Mesenchymal stem cell (in vitro differentiated cells and primary cell): ENCODE measurements around the gene CACNA2D2.
A peak's percentile ranks its signal among the peaks of the same experiment; 100 is the strongest.

ENCODE experiments used
- DNase-seq: peaks from one replicate; pipeline ENCODE4 v3.0.0-alpha.2; 2013
- H2AFZ ChIP-seq: one replicate; pipeline ENCODE4 v1.6.1; 2013; ENCODE audit warnings: low read depth, mild to moderate bottlenecking, control low read depth, inconsistent platforms, low read length, moderate library complexity
- H2AK5ac ChIP-seq: 2 replicates; pipeline ENCODE4 v1.6.1; 2013; ENCODE audit warnings: low read length, moderate library complexity, mild to moderate bottlenecking, inconsistent platforms; ENCODE audit not compliant: severe bottlenecking
- H2BK120ac ChIP-seq: one replicate; pipeline ENCODE4 v1.6.1; 2013; ENCODE audit warnings: low read depth, mild to moderate bottlenecking, inconsistent platforms, low read length, moderate library complexity
- H2BK12ac ChIP-seq, 2 experiments: one replicate each; pipeline ENCODE4 v1.6.1; 2013; ENCODE audit warnings: inconsistent platforms in 2 of 2, low read length in 2 of 2, mild to moderate bottlenecking in 2 of 2, moderate library complexity in 2 of 2, control low read depth in 1 of 2
- H2BK15ac ChIP-seq: one replicate; pipeline ENCODE4 v1.6.1; 2013; ENCODE audit warnings: mild to moderate bottlenecking, low read depth, inconsistent platforms; ENCODE audit not compliant: poor library complexity, severe bottlenecking
- H2BK5ac ChIP-seq: 2 replicates; pipeline ENCODE4 v1.6.1; 2013; ENCODE audit warnings: low read depth, mild to moderate bottlenecking, low read length, control low read depth, inconsistent platforms; ENCODE audit not compliant: poor library complexity, severe bottlenecking
- H3K14ac ChIP-seq, 2 experiments: one replicate each; pipeline ENCODE4 v1.6.1; 2013; ENCODE audit warnings: inconsistent platforms in 2 of 2, low read length in 2 of 2, control low read depth in 1 of 2, mild to moderate bottlenecking in 1 of 2, moderate library complexity in 1 of 2
- H3K18ac ChIP-seq, 2 experiments: one replicate each; pipeline ENCODE4 v1.6.1; 2013; ENCODE audit warnings: inconsistent platforms in 2 of 2, low read length in 2 of 2, control low read depth in 1 of 2, low read depth in 1 of 2, mild to moderate bottlenecking in 1 of 2
- H3K23ac ChIP-seq, 2 experiments: one replicate each; pipeline ENCODE4 v1.6.1; 2013; ENCODE audit warnings: inconsistent platforms in 2 of 2, low read length in 2 of 2, mild to moderate bottlenecking in 2 of 2, moderate library complexity in 2 of 2, control low read depth in 1 of 2
- H3K27ac ChIP-seq: 2 replicates; pipeline ENCODE4 v1.5.1; 2013; ENCODE audit warnings: mild to moderate bottlenecking, moderate library complexity, low read length, control low read depth, inconsistent platforms; ENCODE audit not compliant: poor library complexity, severe bottlenecking
- H3K27me3 ChIP-seq, 2 experiments: 2 replicates each; pipeline versions ENCODE4 v1.6.1 to v1.7.0; 2013; ENCODE audit warnings: low read length in 2 of 2, mild to moderate bottlenecking in 2 of 2, moderate library complexity in 2 of 2, control low read depth in 1 of 2, inconsistent platforms in 1 of 2; ENCODE audit not compliant: control insufficient read depth in 1 of 2, insufficient read depth in 1 of 2
- H3K36me3 ChIP-seq, 2 experiments: 2 replicates each; pipeline versions ENCODE4 v1.6.1 to v1.7.0; 2013; ENCODE audit warnings: low read length in 2 of 2, control low read depth in 1 of 2, inconsistent platforms in 1 of 2, low read depth in 1 of 2, mild to moderate bottlenecking in 1 of 2; ENCODE audit not compliant: insufficient read depth in 2 of 2, control insufficient read depth in 1 of 2
- H3K4ac ChIP-seq, 2 experiments: one replicate each; pipeline ENCODE4 v1.6.1; 2013; ENCODE audit warnings: inconsistent platforms in 2 of 2, low read length in 2 of 2, mild to moderate bottlenecking in 2 of 2, moderate library complexity in 2 of 2, control low read depth in 1 of 2, low read depth in 1 of 2
- H3K4me1 ChIP-seq: 2 replicates; pipeline ENCODE4 v1.6.1; 2013; ENCODE audit warnings: low read depth, low read length, control low read depth; ENCODE audit not compliant: control insufficient read depth, insufficient read depth
- H3K4me2 ChIP-seq: 2 replicates; pipeline ENCODE4 v1.6.1; 2013; ENCODE audit warnings: low read length, mild to moderate bottlenecking, inconsistent platforms; ENCODE audit not compliant: poor library complexity, severe bottlenecking
- H3K4me3 ChIP-seq, 2 experiments: 2 replicates each; pipeline versions ENCODE4 v1.5.1 to v1.7.0; 2013; ENCODE audit warnings: low read length in 2 of 2, mild to moderate bottlenecking in 2 of 2, control low read depth in 1 of 2, low read depth in 1 of 2; ENCODE audit not compliant: insufficient read depth in 1 of 2
- H3K79me1 ChIP-seq: replicated peaks from 2 replicates; pipeline ENCODE4 v1.6.1; 2013; ENCODE audit warnings: mild to moderate bottlenecking, control low read depth, low read length, inconsistent platforms; ENCODE audit not compliant: poor library complexity, severe bottlenecking
- H3K9ac ChIP-seq: 2 replicates; pipeline ENCODE4 v1.7.0; 2013; ENCODE audit warnings: mild to moderate bottlenecking, low read length, moderate library complexity
- H3K9me3 ChIP-seq: 2 replicates; pipeline ENCODE4 v1.7.0; 2013; ENCODE audit warnings: mild to moderate bottlenecking, low read length; ENCODE audit not compliant: control insufficient read depth
- H4K8ac ChIP-seq: one replicate; pipeline ENCODE4 v1.6.1; 2013; ENCODE audit warnings: inconsistent platforms, mild to moderate bottlenecking, low read length, moderate library complexity
- H4K91ac ChIP-seq: one replicate; pipeline ENCODE4 v1.6.1; 2013; ENCODE audit warnings: mild to moderate bottlenecking, low read length, inconsistent platforms
- WGBS: methylation state at CpG from one replicate; pipeline ENCODE4 v1.1.7; 2013; ENCODE audit warnings: mixed read lengths; 5-methylcytosine and 5-hydroxymethylcytosine counted together

CACNA2D2 gene

DNA sequence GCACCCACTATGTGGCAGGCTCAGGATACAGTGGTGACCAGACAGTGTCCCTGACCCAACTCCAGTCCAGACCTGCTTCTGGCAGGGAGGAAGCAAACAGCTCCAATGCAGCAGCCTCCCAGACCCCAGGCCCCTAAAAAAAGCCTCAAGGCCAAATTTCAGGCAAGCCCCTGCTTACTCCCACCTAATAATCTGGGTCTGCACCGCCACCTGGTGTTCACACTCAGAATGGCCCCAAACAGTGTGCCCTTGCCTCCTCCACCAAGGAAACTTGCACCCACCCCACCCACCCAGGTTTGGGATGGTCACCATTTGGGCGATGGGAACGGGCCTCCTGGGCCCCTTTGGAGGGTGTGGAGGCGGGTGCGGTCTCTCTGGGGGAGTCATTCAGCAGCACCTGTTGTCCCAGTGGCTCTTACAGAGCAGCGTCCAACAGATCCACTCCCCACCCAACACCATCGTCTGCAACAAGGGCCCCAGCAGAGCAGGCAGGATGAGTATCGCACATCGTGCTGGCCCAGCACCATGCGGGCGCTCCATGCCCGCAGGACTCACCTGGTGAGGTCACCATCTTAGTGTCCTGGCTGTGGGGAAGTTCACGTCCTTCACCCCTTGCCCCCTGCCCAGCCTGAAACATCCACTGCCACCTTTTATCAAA is 46.8 kb upstream of the CACNA2D2 start:
- Histone ChIP-seq H2BK120ac (no peak overlapping the region), H3K4me3 (no peak overlapping the region), H2BK15ac (no peak overlapping the region), H3K79me1 (no peaks in the 10 kb centered on the region), H3K18ac (no peak overlapping the region), H3K36me3 (no peaks in the 10 kb centered on the region), H2AFZ (no peak overlapping the region), H3K23ac (peak overlapping the region in 1 of 2 experiments; percentile 46), H3K9me3 (no peaks in the 10 kb centered on the region), H4K8ac (no peak overlapping the region), H3K27ac (no peak overlapping the region), H3K14ac (no peak overlapping the region), H2BK12ac (no peak overlapping the region), H3K27me3 (peaks cover 39 to 43% of the 10 kb centered on the region in 2 experiments), H3K4ac (no peak overlapping the region), H2AK5ac (no peak overlapping the region), H3K4me2 (no peak overlapping the region), H3K4me1 (peaks cover 10% of the 10 kb centered on the region), H3K9ac (no peak overlapping the region), H4K91ac (no peak overlapping the region), H2BK5ac (no peak overlapping the region)
- DNase-seq = peak; percentile 54
- 51% methylated on average over 13 of the region's 13 CpGs for WGBS

DNA sequence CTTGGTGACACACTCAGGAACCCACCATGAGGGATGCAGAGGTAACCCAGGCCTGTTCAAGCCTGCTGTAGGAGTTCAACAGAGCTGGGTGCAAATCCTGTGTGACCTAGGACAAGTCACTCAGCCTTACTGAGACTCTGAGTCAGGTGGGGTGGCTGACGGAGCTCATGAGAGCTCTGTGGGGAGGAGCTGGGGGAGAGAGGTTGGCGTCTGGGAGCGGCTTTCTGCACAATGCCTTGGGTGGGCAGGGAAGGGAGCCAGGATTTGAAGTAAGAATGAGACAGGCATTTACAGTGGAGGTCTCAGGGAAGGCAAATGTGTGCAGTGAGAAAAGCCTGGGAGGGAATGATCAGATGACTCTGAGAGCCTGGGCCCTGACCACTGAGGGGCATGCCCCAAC is 45.8 kb upstream of the CACNA2D2 start:
- no peak overlapping the region for H2BK12ac ChIP-seq
- H4K8ac ChIP-seq = no peak overlapping the region
- no peak overlapping the region for H2BK5ac ChIP-seq
- H3K4ac ChIP-seq = no peak overlapping the region
- H3K79me1 ChIP-seq = no peaks in the 10 kb centered on the region
- no peak overlapping the region for H3K27ac ChIP-seq
- H3K4me2 ChIP-seq = no peak overlapping the region
- peaks cover 30 to 40% of the 10 kb centered on the region in 2 experiments for H3K27me3 ChIP-seq
- H3K14ac ChIP-seq = no peak overlapping the region
- H3K18ac ChIP-seq = no peak overlapping the region
- no peak overlapping the region for H4K91ac ChIP-seq
- no peaks in the 10 kb centered on the region for H3K9me3 ChIP-seq
- WGBS = 88% methylated on average over 3 of the region's 3 CpGs
- H2BK120ac ChIP-seq = no peak overlapping the region
- H3K36me3 ChIP-seq = no peaks in the 10 kb centered on the region
- no peak overlapping the region for H3K23ac ChIP-seq
- H2AK5ac ChIP-seq = no peak overlapping the region
- H2BK15ac ChIP-seq = no peak overlapping the region
- no peak for DNase-seq
- peaks cover 10% of the 10 kb centered on the region for H3K4me1 ChIP-seq
- no peak overlapping the region for H2AFZ ChIP-seq
- no peak overlapping the region for H3K9ac ChIP-seq
- H3K4me3 ChIP-seq = no peak overlapping the region

DNA sequence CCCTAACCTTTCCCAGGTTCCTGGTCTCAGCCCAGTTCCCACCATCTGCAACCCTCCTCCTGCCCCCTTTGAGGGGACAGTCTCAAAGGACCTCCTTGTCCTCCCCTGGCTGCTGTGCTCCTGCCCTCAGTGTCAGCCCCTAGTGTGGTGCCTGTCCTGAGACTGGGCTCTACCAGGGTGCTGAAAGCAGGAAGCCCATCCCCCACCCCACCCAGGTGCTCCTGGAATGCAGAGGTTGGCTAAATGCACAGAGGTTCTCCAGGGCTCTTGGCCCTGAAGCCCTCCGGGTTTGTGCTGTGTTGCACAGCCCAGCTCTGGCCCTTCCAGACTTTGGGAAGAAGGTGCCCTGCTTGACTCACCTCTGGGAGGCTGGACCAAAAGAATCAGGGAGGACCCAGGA is 42.3 kb upstream of the CACNA2D2 start:
- Histone ChIP-seq H2BK12ac (no peak overlapping the region), H3K9me3 (no peaks in the 10 kb centered on the region), H3K4me1 (peaks cover 4% of the 10 kb centered on the region), H3K27ac (no peak overlapping the region), H2AFZ (no peak overlapping the region), H3K36me3 (no peaks in the 10 kb centered on the region), H2BK120ac (no peak overlapping the region), H3K27me3 (peaks cover 14 to 43% of the 10 kb centered on the region in 2 experiments), H3K23ac (no peak overlapping the region), H3K4ac (no peak overlapping the region), H3K79me1 (no peaks in the 10 kb centered on the region), H2AK5ac (no peak overlapping the region), H3K18ac (no peak overlapping the region), H3K4me3 (no peak overlapping the region), H4K8ac (no peak overlapping the region), H2BK5ac (no peak overlapping the region), H3K9ac (no peak overlapping the region), H3K14ac (no peak overlapping the region), H4K91ac (no peak overlapping the region), H2BK15ac (no peak overlapping the region), H3K4me2 (no peak overlapping the region)
- 89% methylated on average over 1 of the region's 1 CpG for WGBS
- DNase-seq = no peak

DNA sequence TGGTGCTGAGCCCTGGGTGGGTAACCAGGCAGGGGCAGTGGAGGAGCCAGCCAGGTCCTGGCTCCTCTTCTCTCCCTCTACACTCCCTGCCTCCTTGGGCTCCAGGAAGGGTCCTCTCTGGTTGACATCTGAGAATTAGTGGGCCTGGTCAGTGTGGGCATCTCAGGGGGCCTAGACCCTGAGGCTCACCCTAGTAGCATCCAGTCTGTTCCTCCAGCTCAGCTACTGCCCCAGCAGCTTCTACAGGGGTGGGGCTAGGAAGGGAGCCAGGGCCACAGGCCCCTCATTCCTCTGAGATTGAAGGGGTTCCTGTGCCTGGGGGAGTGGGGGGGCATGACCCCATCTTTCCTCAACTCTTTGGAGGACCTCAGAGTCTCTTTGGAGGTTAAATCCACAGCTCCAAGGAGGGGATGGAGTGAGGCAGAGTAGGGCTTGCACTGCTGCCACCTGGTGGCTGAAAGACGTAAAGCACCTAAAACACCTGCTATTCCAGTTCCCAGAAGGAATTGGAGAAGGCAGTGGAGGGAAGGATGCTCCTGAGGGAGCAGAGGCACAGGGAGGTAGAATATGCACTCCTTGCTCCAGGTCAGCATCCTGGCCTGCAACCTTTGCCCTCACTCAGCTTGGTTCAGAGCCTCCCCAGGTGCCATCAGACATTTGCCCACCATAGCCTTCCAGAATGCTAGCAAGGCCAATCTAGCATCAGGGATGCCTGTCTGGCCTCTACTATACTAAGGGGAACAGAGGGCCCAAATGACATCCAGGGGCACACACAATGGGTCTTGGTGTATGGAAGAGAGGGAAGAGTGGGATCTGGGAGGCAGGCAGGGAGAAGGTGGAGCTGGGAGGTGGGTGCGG is 39.0 kb upstream of the CACNA2D2 start:
- Histone ChIP-seq H4K8ac (no peak overlapping the region), H2BK12ac (no peak overlapping the region), H3K79me1 (no peaks in the 10 kb centered on the region), H3K4ac (no peak overlapping the region), H3K27ac (no peak overlapping the region), H3K4me2 (no peak overlapping the region), H3K9ac (no peak overlapping the region), H2BK15ac (no peak overlapping the region), H2AK5ac (no peak overlapping the region), H3K4me3 (no peak overlapping the region), H3K18ac (no peak overlapping the region), H3K27me3 (peaks cover 44 to 75% of the 10 kb centered on the region in 2 experiments), H2BK5ac (no peak overlapping the region), H3K23ac (no peak overlapping the region), H2BK120ac (no peak overlapping the region), H4K91ac (no peak overlapping the region), H2AFZ (no peak overlapping the region), H3K14ac (no peak overlapping the region), H3K4me1 (no peaks in the 10 kb centered on the region), H3K36me3 (no peaks in the 10 kb centered on the region), H3K9me3 (no peaks in the 10 kb centered on the region)
- peak; percentile 65 for DNase-seq
- WGBS = 0% methylated on average over 1 of the region's 2 CpGs
